ENCODE measurements around the gene SRSF5. TPM values are rescaled to one million over a fixed set of nuclear protein-coding genes. Genes with fewer than 3 reads are reported as not detected.

SRSF5 gene
- total RNA-seq, 6 experiments from 2014 or later: 162 to 221 (median 185) TPM

- Mint-ChIP-seq H3K36me3 (ENCODE audit: low read depth) (peaks cover 45% of the 10 kb centered on the region), H3K4me1 (ENCODE audit: low read depth) (peaks cover 16% of the 10 kb centered on the region; the same call in 1 of the 2 replicates)
- TF ChIP-seq CTCF (IDR thresholded peaks at IDR 0.05): no peak
These were observed 13.2 kb downstream of the SRSF5 start for GRCh38 chr14:69780092-69780491.

GRCh38 chr14:69780952-69781351 is 14.0 kb downstream of the SRSF5 start:
- Mint-ChIP-seq H3K27ac (no peak overlapping the region; the same call in 1 of the 2 replicates), H3K4me1 (ENCODE audit: low read depth) (peaks cover 11% of the 10 kb centered on the region; the same call in 1 of the 2 replicates), H3K4me3 (no peak overlapping the region), H3K36me3 (ENCODE audit: low read depth) (peaks cover 39% of the 10 kb centered on the region), H3K9me3 (no peaks in the 10 kb centered on the region), H3K27me3 (ENCODE audit: insufficient read depth) (peaks cover 6% of the 10 kb centered on the region; the same call in 1 of the 2 replicates)
- no peak for DNase-seq
- no peak for TF ChIP-seq CTCF (IDR thresholded peaks at IDR 0.05)

More at GRCh38 chr14:69780092-69780491, 13.2 kb downstream of the SRSF5 start:
- peaks cover 11% of the 10 kb centered on the region; the same call in 1 of the 2 replicates for H3K27me3 Mint-ChIP-seq (ENCODE audit: insufficient read depth)
- no peak for DNase-seq
- H3K4me3 Mint-ChIP-seq: no peak overlapping the region
- H3K27ac Mint-ChIP-seq: no peak overlapping the region
- no peaks in the 10 kb centered on the region for H3K9me3 Mint-ChIP-seq

GRCh38 chr14:69784942-69785341 is 18.0 kb downstream of the SRSF5 start:
- Mint-ChIP-seq H3K4me1 (ENCODE audit: low read depth) (no peaks in the 10 kb centered on the region), H3K27me3 (ENCODE audit: insufficient read depth) (no peaks in the 10 kb centered on the region; the same call in 1 of the 2 replicates), H3K9me3 (no peaks in the 10 kb centered on the region), H3K4me3 (no peak overlapping the region), H3K27ac (no peak overlapping the region), H3K36me3 (ENCODE audit: low read depth) (peaks cover 14% of the 10 kb centered on the region; the same call in 1 of the 2 replicates)
- no peak for TF ChIP-seq CTCF (IDR thresholded peaks at IDR 0.05)
- DNase-seq: no peak

GRCh38 chr14:69786603-69787002 is 19.7 kb downstream of the SRSF5 start:
- no peak for TF ChIP-seq CTCF (IDR thresholded peaks at IDR 0.05)
- DNase-seq: no peak
- peaks cover 5% of the 10 kb centered on the region; the same call in 1 of the 2 replicates for H3K36me3 Mint-ChIP-seq (ENCODE audit: low read depth)
- H3K27me3 Mint-ChIP-seq (ENCODE audit: insufficient read depth): no peaks in the 10 kb centered on the region; the same call in 1 of the 2 replicates
- no peak overlapping the region for H3K4me3 Mint-ChIP-seq
- H3K27ac Mint-ChIP-seq: no peak overlapping the region
- no peaks in the 10 kb centered on the region for H3K4me1 Mint-ChIP-seq (ENCODE audit: low read depth)
- no peaks in the 10 kb centered on the region for H3K9me3 Mint-ChIP-seq

GRCh38 chr14:69789118-69789640 is 22.2 kb downstream of the SRSF5 start:
- no peak overlapping the region for H3K27ac Mint-ChIP-seq

More at GRCh38 chr14:69789118-69789640, 22.2 kb downstream of the SRSF5 start:
- no peak for TF ChIP-seq CTCF (IDR thresholded peaks at IDR 0.05)
- peaks cover 3% of the 10 kb centered on the region for H3K27me3 Mint-ChIP-seq (ENCODE audit: insufficient read depth)
- H3K36me3 Mint-ChIP-seq (ENCODE audit: low read depth): peaks cover 5% of the 10 kb centered on the region; the same call in 1 of the 2 replicates
- no peaks in the 10 kb centered on the region for H3K9me3 Mint-ChIP-seq
- DNase-seq: no peak
- no peaks in the 10 kb centered on the region for H3K4me1 Mint-ChIP-seq (ENCODE audit: low read depth)
- H3K4me3 Mint-ChIP-seq: no peak overlapping the region

All from HFFc6 (cell line).